ENCODE measurements around the gene CNTNAP5. TPM values are rescaled to one million over a fixed set of nuclear protein-coding genes. Genes with fewer than 3 reads are reported as not detected.

The CNTNAP5 gene
- total RNA-seq, 1 donor = not detected

- no peaks in the 10 kb centered on the region for H3K27me3 ChIP-seq (ENCODE audit: insufficient read depth, low read length)
- H3K4me3 ChIP-seq (ENCODE audit: low read length) = no peak overlapping the region
- no peaks in the 10 kb centered on the region for H3K9me3 ChIP-seq (ENCODE audit: low read depth, low read length)
- no peaks in the 10 kb centered on the region for H3K4me1 ChIP-seq (ENCODE audit: insufficient read depth, low read length)
Measured at GRCh38 chr2:124915567-124915966, 890.5 kb downstream of the CNTNAP5 start.

- no peaks in the 10 kb centered on the region for H3K4me1 ChIP-seq (ENCODE audit: insufficient read depth, low read length)
- no peaks in the 10 kb centered on the region for H3K27me3 ChIP-seq (ENCODE audit: insufficient read depth, low read length)
- H3K4me3 ChIP-seq (ENCODE audit: low read length) = no peak overlapping the region
- H3K9me3 ChIP-seq (ENCODE audit: low read depth, low read length) = no peaks in the 10 kb centered on the region
Measured at GRCh38 chr2:124919296-124919695, 894.2 kb downstream of the CNTNAP5 start.

- Histone ChIP-seq H3K4me1 (ENCODE audit: insufficient read depth, low read length) (no peaks in the 10 kb centered on the region), H3K4me3 (ENCODE audit: low read length) (no peak overlapping the region), H3K9me3 (ENCODE audit: low read depth, low read length) (no peaks in the 10 kb centered on the region), H3K27me3 (ENCODE audit: insufficient read depth, low read length) (no peaks in the 10 kb centered on the region)
Measured at GRCh38 chr2:124920448-124920847, 895.4 kb downstream of the CNTNAP5 start.

- H3K4me1 ChIP-seq (ENCODE audit: insufficient read depth, low read length) = no peaks in the 10 kb centered on the region
- no peak overlapping the region for H3K4me3 ChIP-seq (ENCODE audit: low read length)
- no peaks in the 10 kb centered on the region for H3K9me3 ChIP-seq (ENCODE audit: low read depth, low read length)
- H3K27me3 ChIP-seq (ENCODE audit: insufficient read depth, low read length) = no peaks in the 10 kb centered on the region
Measured at GRCh38 chr2:124921191-124921590, 896.1 kb downstream of the CNTNAP5 start.

GRCh38 chr2:124923097-124923496 lies 898.0 kb downstream of the CNTNAP5 start:
- H3K4me3 ChIP-seq (ENCODE audit: low read length) = no peak overlapping the region

GRCh38 chr2:124933883-124934282 lies 908.8 kb downstream of the CNTNAP5 start:
- H3K4me1 ChIP-seq (ENCODE audit: insufficient read depth, low read length) = no peaks in the 10 kb centered on the region
- no peak overlapping the region for H3K4me3 ChIP-seq (ENCODE audit: low read length)
- no peaks in the 10 kb centered on the region for H3K9me3 ChIP-seq (ENCODE audit: low read depth, low read length)
- no peaks in the 10 kb centered on the region for H3K27me3 ChIP-seq (ENCODE audit: insufficient read depth, low read length)

More at GRCh38 chr2:124923097-124923496, 898.0 kb downstream of the CNTNAP5 start:
- H3K27me3 ChIP-seq (ENCODE audit: insufficient read depth, low read length) = no peaks in the 10 kb centered on the region
- no peaks in the 10 kb centered on the region for H3K9me3 ChIP-seq (ENCODE audit: low read depth, low read length)
- no peaks in the 10 kb centered on the region for H3K4me1 ChIP-seq (ENCODE audit: insufficient read depth, low read length)

GRCh38 chr2:124953921-124954320 lies 928.8 kb downstream of the CNTNAP5 start:
- no peak overlapping the region for H3K4me3 ChIP-seq (ENCODE audit: low read length)
- H3K9me3 ChIP-seq (ENCODE audit: low read depth, low read length) = peaks cover 5% of the 10 kb centered on the region

GRCh38 chr2:124959581-124959980 lies 934.5 kb downstream of the CNTNAP5 start:
- Histone ChIP-seq H3K4me1 (ENCODE audit: insufficient read depth, low read length) (no peaks in the 10 kb centered on the region), H3K4me3 (ENCODE audit: low read length) (no peak overlapping the region), H3K27me3 (ENCODE audit: insufficient read depth, low read length) (no peaks in the 10 kb centered on the region), H3K9me3 (ENCODE audit: low read depth, low read length) (peaks cover 5% of the 10 kb centered on the region)

More at GRCh38 chr2:124953921-124954320, 928.8 kb downstream of the CNTNAP5 start:
- Histone ChIP-seq H3K4me1 (ENCODE audit: insufficient read depth, low read length) (no peaks in the 10 kb centered on the region), H3K27me3 (ENCODE audit: insufficient read depth, low read length) (no peaks in the 10 kb centered on the region)

GRCh38 chr2:124961132-124961531 lies 936.0 kb downstream of the CNTNAP5 start:
- Histone ChIP-seq H3K27me3 (ENCODE audit: insufficient read depth, low read length) (no peaks in the 10 kb centered on the region), H3K4me3 (ENCODE audit: low read length) (no peak overlapping the region), H3K4me1 (ENCODE audit: insufficient read depth, low read length) (no peaks in the 10 kb centered on the region), H3K9me3 (ENCODE audit: low read depth, low read length) (no peaks in the 10 kb centered on the region)
